ENCODE measurements around the gene MAP6.
"Not testable (repeated sequence)": the region's sequence is repeated elsewhere in the genome, so short reads cannot be mapped to it uniquely, and the experiment has no call there.

The MAP6 gene

DNA sequence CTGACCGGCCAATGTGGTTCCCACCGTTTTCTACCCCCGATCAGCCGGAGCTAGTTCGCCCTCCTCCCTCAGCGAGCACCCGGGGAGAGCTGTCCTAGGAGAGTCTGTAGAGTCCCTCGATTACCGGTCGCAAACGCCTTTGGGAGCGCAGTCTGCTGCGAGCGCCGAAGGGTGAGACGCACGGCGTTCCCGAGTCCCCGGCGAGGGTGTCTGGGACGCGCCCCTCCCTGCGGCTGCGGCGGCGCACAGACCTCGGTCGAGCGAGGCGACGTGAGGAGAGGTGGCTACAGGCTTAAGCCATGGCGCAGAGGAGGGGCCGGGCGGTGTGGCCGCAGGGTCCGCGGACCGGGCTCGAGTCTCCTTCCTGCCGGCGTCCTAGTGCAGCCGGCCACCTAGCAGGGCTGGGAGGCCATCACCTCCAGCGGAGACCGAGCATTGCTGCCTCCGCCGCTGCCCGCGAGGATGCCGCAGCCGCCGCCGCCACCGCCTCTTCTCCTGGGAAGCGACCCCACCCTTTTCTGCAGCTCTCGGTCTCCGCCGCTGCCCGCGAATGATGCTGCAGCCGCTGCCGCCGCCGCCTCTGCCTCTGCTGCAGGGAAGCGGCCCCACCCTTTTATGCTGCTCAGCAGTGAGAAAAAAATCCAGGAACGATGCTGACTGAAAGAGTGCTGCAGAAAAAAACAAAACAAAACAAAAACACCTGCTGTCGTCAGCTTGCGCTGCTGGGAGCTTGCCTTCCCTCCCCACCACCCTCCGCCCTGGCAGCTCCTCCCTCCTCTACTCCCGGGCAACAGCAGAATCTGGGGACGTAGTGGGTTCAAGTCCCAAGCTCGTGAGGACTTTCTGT, at the start of gene MAP6:
Gene MAP6, minus strand, starts transcription at position 588 of the 847 bp plus-strand sequence. CDS start 669 bp downstream, outside the sequence.
- peak; percentile 22 for DNase-seq

DNA sequence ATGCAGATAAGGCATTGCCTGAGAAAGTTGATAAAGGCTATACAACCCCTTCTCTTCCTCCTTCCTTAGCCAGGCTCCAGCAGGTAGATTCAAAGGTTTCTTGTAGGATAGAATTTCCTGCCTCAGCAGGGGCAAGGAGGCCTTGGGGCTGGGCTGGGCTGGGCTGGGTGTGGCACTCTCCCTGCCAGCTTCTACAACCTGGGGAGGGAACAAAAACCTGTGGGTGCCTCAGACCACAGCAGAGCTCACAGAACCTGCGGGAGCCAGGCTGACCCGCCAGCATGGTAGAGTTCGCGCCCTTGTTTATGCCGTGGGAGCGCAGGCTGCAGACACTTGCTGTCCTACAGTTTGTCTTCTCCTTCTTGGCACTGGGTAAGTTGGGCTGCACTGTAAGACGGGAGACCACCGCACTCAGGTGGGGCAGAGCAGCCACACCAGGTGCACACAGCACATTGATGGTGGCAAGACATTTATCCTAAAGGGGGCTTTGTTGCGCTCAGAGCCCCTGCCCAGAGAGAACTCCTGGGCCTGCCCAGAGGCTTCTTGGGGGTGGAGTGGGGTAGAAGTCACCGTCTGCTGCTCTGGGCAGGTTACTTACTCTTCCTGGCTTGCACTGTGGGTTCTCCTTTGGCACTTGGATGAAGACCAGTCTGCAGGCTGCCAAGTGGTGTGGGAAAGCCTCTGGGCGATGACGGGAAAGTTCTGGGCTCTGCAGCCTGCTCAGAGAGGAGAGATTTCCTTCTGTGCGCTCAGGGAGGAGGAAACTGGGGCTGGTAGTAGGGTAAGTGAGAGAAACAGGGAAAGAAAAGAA, 49.0 kb upstream of the MAP6 start, which contains the start of gene MOGAT2:
Gene MOGAT2, plus strand, starts transcription at position 231 of the 811 bp plus-strand sequence. Its CDS starts 51 bp downstream, at position 282.
- no peak for DNase-seq

DNA sequence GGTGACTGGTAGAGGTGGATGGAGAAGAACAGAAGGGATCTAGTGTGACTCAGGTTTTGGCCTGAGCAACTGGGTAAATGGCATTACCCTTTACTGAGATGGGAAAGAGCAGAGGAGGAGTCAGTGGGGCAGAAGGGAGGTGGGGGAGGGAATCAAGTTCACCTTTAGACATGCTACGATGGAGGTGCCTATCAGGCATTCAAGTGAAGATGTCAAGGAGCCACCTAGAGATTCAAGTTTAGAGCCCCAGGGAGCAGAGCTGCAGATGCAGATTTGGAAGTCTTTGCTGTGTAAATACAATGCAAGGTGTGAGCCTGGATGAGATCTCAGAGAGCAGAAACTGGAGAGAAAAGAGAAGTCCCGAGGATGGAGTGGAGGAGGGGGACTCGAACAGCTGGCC, 47.8 kb upstream of the MAP6 start:
- DNase-seq: no peak

DNA sequence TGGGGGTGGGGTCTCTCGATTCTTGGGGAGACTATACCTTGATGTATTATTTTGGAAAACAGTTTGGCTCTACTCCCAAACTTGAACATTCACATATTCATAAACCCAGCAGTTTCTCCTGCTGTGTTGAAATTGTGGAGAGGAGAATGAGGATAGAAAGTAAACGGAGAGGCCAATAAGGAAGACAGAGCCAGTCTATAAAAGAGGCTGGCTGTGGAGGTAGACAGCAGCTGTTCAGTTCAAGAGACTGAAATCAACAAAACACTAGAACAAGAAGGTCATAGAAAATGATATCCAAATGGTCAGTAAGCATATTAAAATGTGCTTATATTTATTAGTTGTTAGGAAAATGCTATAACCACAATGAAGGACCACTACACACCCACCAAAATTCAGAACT, 46.9 kb upstream of the MAP6 start:
- DNase-seq: no peak

DNA sequence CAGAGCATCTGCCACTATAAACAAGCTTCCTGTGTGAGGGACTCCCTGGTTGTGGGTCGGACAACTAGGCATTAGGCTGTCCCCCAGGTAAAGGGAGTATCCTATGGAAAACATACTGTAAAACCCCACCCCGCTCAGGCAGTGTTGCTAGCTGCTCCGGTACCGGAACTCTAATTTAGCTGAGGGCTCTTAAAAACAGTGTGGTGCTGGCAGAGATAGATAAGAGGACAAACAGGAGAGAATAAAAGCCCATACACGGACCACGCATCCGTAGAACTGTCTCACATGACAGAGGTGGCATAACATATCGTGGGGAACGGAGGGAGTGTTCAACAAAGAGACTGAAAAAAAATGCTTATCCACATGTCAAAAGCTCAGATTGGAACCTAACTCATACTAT, 45.4 kb upstream of the MAP6 start:
- no peak for DNase-seq

DNA sequence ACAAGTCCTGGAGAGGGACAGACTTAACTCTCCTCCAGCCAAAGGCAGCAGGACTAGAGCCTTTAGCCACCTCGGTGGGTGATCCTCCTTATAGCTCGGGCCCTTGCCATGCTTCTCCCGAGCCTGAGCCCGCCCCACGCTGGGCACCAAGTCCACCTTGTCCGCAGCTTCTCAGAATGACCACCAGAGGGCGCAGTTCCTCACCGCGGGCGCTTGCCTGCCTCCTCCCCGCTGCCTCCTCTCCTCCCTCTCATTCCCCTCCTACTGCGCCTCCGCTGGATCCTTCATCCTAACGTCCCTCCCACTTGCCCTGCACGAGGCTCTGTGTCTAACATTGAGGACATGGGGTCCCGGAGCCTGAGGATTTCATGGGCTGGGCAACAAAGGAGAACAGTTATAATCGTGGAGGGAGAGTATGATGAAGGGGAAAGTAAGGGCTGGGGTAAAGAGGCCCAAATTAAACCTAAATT, 37.5 kb upstream of the MAP6 start:
- peak; percentile 59 for DNase-seq

DNA sequence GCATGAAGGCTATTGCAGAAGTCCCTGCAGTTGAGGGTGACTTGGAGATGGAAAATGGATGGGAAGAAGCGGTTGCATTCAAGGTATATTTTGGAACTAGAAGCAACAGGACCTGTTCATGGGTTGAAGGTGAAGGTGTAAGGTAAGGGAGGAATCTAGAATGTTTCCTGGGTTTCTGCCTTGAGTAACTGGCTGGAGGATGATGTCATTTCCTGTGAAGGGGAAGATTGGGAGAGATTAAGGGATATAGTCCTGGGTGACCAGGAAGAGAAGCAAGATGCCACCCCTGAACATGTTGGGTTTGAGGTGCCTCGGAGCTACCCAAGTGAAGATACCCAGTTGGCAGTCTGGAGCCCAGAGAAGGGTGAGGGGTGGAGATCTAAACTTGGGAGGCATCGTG, 36.7 kb upstream of the MAP6 start:
- no peak for DNase-seq

DNA sequence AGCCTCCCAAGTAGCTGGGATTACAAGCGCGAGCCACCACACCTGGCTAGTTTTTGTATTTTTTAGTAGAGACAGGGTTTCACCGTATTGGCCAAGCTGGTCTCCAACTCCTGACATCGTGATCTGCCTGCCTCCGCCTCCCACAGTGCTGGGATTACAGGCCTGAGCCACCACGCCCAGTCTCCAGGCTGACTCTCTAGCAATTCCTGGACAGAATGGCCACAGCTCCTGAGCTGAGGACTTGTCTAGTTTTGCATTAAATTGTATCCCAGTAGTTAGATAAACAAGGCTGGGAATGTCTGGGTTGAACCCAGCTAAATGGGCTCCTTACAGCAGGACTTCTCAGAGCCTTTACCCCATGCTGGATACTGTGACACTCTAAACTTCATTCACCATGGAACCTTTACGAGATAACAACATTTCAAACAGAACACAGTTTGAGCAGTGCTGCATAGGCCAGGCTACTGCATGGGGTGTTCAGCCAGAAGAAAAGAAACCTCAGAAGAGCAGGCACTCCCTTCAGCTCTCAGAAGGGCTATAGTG, 34.9 kb upstream of the MAP6 start:
- no peak for DNase-seq

DNA sequence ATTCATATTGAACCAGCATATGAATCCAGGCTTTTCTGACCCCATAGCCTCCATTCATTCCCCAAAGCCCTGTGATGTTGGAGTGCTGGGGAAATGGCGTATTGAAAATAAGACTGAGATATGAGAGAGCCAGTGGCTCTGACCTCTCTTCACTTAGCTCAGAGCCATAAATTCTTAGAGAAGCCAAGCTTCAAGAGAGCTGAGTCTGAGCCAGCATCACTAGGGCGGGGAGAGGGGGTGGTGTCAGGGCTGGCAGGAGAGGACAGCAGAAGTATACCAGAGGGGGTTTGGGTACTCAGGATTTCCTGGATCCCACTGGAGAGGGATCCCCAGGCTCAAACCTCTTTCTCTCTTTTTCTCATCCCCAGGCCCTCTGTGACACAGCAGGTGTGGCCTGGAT, 32.1 kb upstream of the MAP6 start:
- DNase-seq: no peak

DNA sequence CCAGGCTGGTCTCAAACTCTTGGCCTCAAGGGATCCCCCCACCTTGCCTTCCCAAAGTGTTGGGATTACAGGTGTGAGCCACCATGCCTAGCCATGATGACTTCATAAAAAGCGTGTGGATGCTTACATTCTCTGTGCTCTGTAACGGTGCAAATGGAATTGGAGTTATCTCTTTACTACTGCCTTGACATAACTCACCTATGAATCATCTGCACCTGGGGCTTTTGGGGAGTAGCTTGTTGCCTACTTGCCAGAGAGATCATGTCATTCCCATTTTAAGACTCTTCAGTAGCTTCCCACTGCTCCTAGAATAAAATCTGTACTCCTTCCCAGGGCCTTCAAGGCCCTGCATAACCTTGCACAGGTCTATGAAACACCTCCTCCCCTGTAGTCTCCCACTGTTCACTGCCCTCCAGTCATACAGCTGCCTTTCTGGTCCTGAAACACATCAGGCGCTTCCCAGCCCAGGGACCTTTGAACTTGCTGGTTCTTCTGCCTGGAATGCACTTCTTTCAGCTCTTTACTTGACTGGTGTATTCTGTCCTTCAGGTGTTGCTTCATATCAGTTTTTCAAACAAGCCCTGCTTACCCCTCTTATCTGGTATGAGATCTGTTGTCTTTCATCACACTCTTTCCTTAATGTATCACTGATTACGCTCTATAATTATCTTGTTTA, 29.2 kb upstream of the MAP6 start:
- DNase-seq: no peak

DNA sequence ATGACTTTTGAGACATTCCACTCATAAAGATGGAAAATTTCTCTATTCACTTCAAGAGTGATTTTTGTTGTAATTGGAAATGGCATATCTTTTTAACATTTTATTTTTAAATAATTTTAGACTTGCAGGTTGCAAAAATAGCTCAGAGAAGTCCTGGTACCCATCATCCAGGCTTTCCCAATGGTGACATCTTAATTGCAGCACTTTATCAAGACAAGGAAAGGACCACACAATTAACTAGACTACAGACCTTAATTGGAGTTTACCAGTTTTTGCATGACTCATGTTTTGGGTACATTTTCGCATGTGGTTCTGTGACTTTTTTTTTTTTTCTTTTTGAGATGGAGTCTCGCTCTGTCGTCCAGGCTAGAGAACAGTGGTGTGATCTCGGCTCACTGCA, 23.0 kb upstream of the MAP6 start:
- DNase-seq: no peak

DNA sequence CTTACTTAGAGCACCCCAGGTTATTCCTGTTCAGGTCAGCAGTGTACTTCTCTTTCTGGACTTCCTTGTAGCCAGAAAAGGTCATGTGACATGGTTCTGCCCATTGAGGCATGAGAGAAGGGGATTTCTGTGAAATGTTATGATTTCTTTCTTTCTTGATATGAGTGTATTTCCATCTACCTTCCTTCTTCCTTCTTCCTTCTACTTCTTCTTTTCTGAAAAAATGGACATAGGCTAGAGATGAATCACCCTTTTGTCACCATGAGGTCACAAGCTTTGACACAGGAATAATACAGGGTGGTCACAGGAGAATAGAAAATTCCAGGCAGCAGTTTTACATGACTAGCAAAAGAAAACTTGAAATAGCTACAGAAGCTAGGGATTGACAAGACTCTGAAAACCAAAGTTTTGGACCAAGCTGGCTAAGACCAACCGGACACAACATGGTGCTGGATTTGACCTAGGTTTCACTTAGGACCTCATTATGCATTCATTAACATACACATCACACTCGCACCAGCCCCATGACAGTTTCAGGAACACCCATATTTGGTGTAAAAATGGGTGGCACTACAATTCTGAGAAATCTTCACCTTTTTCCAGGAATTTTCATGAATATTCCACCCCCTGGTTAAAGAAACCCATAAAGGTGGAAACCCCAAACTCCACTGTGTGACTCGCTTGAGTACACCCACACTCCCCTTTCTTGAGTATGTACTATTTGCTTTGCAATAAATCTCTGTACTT, 21.2 kb upstream of the MAP6 start:
- no peak for DNase-seq

DNA sequence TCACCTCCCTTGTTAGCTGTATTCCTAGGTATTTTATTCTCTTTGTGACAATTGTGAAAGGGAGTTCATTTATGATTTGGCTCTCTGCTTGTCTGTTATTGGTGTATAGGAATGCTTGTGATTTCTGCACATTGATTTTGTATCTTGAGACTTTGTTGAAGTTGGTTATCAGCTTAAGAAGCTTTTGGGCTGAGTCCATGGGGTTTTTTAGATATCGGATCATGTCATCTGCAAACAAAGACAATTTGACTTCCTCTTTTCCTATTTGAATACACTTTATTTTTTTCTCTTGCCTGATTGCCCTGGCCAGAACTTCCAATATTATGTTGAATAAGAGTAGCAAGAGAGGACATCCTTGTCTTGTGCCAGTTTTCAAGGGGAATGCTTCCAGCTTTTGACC, 15.0 kb upstream of the MAP6 start:
- not testable (repeated sequence) for DNase-seq

DNA sequence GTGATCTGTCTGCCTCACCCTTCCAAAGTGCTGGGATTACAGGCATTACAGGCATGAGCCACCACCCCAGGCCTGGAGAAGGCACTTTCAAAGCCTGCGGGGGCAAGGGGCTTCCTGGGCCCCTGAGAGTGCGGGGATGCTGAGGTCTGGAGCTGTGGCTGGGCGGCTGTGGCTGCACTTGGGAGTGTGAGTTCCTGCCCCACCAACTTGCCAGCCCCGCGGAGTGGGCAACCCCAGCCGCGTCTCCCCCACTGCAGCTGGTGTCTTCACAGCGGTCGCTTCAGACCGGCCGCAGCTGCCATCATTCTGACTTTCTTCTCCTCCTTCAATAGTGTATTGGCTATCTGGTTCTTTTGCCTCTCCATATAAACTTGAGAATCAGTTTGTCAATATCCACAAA, 10.7 kb upstream of the MAP6 start:
- no peak for DNase-seq

DNA sequence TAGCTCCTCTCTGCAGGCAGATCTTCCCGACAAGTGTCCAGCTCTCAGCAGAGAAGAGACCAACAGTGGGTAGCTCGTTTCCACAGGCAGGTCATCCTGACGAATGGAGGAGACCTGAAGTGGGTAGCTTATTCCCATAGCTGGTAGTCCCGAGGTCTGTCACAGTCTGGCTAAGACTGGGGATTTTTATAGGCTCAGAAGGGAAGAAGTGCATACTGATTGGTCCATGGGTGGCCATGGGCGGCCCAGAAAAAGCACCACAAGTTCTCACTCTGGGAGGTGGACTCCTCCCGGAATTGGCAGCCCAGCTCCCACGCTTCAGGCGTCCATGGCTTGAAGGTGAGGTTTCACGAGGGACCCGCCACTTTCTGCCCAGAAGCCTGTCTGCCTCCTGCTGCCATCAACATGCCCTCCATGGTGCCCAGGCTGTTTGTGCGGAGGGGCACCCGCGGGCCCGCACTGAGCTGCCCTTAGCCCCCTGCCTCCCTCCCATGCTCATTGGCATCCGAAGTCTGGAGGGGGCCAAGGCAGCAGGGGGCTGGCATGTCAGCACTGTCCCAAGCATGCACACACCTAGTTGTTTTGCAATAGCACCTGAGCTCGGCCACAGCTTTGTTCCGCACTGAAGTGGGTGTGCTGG, 9.9 kb upstream of the MAP6 start:
- DNase-seq: no peak

DNA sequence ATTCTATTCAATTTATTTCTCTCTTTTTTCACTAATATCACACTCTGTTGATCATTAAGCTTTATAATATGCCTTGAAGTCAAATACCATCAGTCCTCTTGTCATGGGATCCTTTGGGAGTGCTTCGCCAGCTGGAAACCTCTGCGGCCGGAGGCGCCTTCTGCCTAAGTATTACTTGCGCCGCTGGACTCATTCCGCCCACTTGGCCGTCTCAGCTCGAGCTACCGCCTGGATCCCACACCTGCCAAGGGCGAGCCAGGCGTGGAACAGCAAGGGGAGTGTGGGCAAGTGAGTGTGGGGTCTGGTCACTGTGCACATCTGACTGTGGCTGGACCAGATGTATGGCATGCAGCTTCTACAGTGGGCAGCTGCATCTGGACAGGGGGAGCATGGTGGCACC, 9.1 kb upstream of the MAP6 start:
- no peak for DNase-seq

DNA sequence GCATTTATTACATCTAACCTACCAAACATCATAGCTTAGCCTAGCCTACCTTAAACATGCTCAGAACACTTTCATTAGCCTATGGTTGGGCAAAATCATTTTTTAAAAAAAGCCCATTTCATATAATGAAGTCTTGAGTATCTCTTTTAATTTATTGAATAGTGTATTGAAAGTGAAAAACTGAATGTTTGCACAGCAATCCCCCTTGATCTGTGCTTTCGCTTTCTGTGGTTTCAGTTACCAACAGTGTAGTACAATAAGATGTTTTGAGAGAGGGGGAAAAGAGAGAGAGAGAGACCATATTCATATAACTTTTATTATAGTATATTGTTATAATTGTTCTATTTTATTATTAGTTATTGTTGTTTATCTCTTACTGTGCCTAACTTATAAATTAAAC, 8.4 kb upstream of the MAP6 start:
- no peak for DNase-seq

DNA sequence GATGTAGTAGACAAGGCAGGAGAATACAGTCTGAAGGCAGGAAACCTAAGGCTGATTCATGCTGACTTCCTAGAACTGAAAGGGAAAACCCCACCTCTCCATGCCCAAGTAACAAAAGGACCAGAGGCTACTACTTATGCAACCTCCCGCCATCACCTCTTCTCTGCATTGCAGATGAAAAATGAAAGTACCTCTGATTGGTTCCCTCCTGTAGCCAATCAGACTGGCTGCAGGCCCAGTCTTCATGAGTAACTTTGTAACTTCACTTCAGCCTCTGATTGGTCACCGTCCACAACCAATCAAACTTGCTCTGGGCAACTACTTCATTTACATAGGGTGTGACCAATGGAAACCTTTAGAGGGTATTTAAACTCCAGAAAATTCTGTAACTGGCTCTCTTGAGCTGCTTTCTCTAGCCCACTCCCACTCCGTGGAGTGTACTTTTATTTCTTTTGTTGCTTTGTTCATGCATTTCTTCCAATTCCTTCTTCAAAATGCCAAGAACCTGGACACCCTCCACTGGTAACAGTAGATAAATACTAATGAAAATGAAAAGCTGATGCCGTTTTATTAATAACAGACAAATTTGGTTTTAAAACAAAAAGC, 5.2 kb upstream of the MAP6 start:
- DNase-seq: no peak

DNA sequence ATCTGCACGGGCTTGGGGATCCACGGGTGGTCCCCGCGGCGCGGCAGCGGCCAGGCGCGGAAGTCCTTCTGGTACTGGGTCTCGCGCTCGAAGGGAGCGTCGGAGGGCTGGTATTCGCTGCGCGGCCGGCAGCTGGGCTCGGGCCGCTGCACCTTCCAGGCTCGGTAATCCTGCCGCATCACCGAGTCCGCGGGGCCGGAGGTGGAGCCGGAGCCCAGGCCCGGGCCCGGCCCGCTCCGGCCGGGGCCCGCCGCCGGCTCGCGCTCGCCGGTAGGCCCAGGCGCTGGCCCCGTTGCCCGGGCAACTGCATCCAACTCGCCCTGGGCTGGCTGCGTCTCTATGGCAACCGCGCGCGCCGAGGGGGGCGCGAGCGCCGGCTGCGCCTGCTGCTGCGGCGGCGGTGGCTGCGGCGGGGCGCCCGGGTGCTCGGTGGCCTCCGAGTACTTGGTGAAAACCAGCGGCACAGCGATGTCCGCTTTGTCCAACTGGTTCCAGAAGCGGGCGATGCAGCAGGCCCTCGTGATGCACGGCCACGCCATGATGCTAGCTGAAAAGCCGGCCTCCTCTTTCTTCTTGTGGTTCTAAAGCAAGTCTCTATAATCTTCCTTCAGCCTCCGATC, 897 bp downstream of the MAP6 start:
- peak; percentile 24 for DNase-seq

DNA sequence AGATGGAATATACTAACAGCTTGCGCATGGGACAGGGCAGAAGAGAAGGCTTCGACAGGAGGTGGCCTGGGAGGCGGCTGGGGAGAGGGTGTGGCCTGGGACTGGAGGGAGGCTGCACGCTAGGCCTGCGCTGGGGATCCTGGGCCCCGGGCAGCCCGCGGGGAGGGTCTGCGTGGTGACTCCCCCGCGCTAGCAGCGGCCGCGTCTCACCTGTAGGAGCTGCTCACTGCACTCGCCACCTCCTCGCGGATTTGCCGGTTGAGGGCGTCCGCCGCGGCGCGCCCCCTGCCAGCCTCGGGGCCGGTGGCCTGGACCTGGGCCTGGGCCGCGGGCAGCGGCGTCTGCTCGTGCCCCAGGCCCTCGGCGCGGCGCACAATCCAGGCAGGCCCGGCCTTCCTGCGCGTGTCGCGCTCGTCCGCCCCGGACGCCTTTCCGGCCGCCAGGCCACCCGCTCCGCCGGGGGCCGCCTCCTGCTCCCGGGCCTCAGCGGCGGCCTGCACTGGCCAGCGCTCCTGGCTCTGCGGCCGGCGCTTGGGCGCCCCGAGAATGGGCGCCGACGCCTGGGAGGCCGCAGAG, 1.5 kb downstream of the MAP6 start:
- DNase-seq: no peak

DNA sequence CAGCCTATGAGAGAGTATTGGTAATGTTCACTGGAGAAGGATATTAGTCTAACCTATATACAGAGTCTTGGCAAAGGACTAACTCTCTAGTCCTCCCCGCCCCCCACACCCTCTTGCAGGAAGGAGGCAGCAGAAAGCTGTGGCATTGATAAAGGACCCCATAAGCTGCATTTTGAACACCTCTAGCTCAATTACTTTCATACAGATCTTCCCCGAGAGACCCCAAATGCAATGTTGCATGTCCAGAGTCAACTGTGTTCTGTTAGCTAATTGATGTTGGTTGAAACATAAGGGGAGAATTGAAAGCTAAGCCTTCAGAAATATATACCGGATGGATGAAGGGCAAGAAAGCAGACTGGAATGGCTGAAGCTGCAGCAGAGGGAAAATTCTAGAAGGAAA, 2.8 kb downstream of the MAP6 start:
- DNase-seq: no peak
